ENCODE data around the gene HSPE1.

GRCh38 chr2:197486175-197486574 lies 14.0 kb upstream of the HSPE1 start:
- TF ChIP-seq ATF2 (CRISPR knock-in tag; IDR thresholded peaks at IDR 0.05; ENCODE audit: borderline replicate concordance, low read depth): no peak
- no peak for TF ChIP-seq CTCF (IDR thresholded peaks at IDR 0.05)
- TF ChIP-seq NR3C1 (CRISPR knock-in tag; conservative IDR thresholded peaks at IDR 0.05; ENCODE audit: low read depth): no peak
